K562 (cell line): ENCODE measurements around the gene SLC18B1. TPM values are rescaled to one million over a fixed set of nuclear protein-coding genes. Genes with fewer than 3 reads are reported as not detected.

Experiments used
- ADNP ChIP-seq: fragments of 200-800 bp; sonication (Bioruptor generic); IDR thresholded peaks from 2 replicates; pipeline ENCODE4 v1.6.1; 2016; ENCODE audit warnings: missing genetic modification characterization, missing compliant biosample characterization
- ARID3A ChIP-seq: IDR thresholded peaks from 2 replicates; pipeline ENCODE4 v1.6.1; 2012; ENCODE audit warnings: low read depth, low read length, improper control_type of control experiment, borderline replicate concordance
- CBX5 ChIP-seq: IDR thresholded peaks from 2 replicates; pipeline ENCODE4 v1.6.1; 2014; ENCODE audit warnings: low read depth, borderline replicate concordance
- ELF4 ChIP-seq: fragments of 450-650 bp; formaldehyde crosslinking; IDR thresholded peaks from 2 replicates; pipeline ENCODE4 v1.4.0; 2022; ENCODE audit warnings: missing genetic modification characterization
- HNRNPK ChIP-seq: fragments of 200-400 bp; formaldehyde crosslinking; IDR thresholded peaks from one replicate; pipeline ENCODE4 v1.6.1; 2018; ENCODE audit warnings: mild to moderate bottlenecking, low read depth, low read length; ENCODE audit not compliant: poor library complexity, severe bottlenecking
- KDM2B ChIP-seq: fragments of 250-450 bp; sonication (Bioruptor Pico); IDR thresholded peaks from 2 replicates; pipeline ENCODE4 v1.8.0; 2021; ENCODE audit warnings: mild to moderate bottlenecking, moderate library complexity
- MAFK ChIP-seq: IDR thresholded peaks from 2 replicates; pipeline ENCODE4 v1.6.1; 2011; ENCODE audit warnings: low read length, improper control_type of control experiment
- PRPF4 ChIP-seq: fragments of 200-400 bp; formaldehyde crosslinking; IDR thresholded peaks from one replicate; pipeline ENCODE4 v1.6.1; 2017; ENCODE audit warnings: low read length, low read depth, mild to moderate bottlenecking; ENCODE audit not compliant: insufficient read depth, poor library complexity, severe bottlenecking
- RFX5 ChIP-seq: IDR thresholded peaks from 2 replicates; pipeline ENCODE4 v1.6.1; 2011; ENCODE audit warnings: low read depth, mild to moderate bottlenecking, improper control_type of control experiment, low read length
- TBP ChIP-seq: optimal IDR thresholded peaks from 2 replicates; pipeline ENCODE3; 2011; ENCODE audit warnings: low read depth, low read length, improper control_type of control experiment
- XRCC5 ChIP-seq: fragments of 200-400 bp; formaldehyde crosslinking; IDR thresholded peaks from 2 replicates; pipeline ENCODE4 v1.6.1; 2017; ENCODE audit warnings: low read depth, mild to moderate bottlenecking, low read length
- ZNF592 ChIP-seq: fragments of 450-650 bp; IDR thresholded peaks from 2 replicates; pipeline ENCODE4 v1.6.1; 2017; ENCODE audit warnings: antibody characterized with exemption, mild to moderate bottlenecking
- polyA plus RNA-seq, 8 experiments: library from polyadenylated mRNA; depleted of rRNA in 4 of 8; stranded (reverse) in 5 of 8; unstranded in 3 of 8; fragments of >200 nt; fragmentation: Nextera tagmentation in 2 of 8; fragmentation: Illumina TruSeq in 1 of 8; extraction: Ambion mirVana in 2 of 8; extraction: Trizol in 1 of 8; gene quantifications; 2 replicates each; pipeline versions ENCODE4 v1.2.1 to v1.2.3, GENCODE V29; 2011 to 2014; ENCODE audit warnings: inconsistent platforms in 1 of 8, missing spikeins in 1 of 8
- total RNA-seq, 7 experiments: library from RNA; depleted of rRNA in 6 of 7; stranded (reverse); fragments of >200 nt in 6 of 7; fragmentation: Illumina TruSeq in 2 of 7; extraction: Trizol in 2 of 7; gene quantifications; 2 replicates each; pipeline versions ENCODE4 v1.2.1 to v1.2.3, GENCODE V29; 2011 to 2021; ENCODE audit warnings: low replicate concordance in 1 of 7
- TF ChIP-seq, protein P1 (sequence below): fragments of 450-650 bp; IDR thresholded peaks from 2 replicates; pipeline ENCODE4 v1.7.0; 2016; ENCODE audit warnings: borderline replicate concordance
- TF ChIP-seq, protein P2 (sequence below), 2 experiments: IDR thresholded peaks in 1 of 2; conservative IDR thresholded peaks in 1 of 2; 2 replicates each; pipeline ENCODE4 v1.6.1; 2016; ENCODE audit warnings: low read depth in 2 of 2, mild to moderate bottlenecking in 1 of 2, missing compliant biosample characterization in 1 of 2, missing genetic modification characterization in 1 of 2, moderate library complexity in 1 of 2

The SLC18B1 gene
- total and polyA plus RNA-seq, 9 of the 15 experiments (the other 6 are each of a cell fraction or from before 2014, with no cell fraction given), result 10.4 to 49.1 (median 32.0) TPM

DNA sequence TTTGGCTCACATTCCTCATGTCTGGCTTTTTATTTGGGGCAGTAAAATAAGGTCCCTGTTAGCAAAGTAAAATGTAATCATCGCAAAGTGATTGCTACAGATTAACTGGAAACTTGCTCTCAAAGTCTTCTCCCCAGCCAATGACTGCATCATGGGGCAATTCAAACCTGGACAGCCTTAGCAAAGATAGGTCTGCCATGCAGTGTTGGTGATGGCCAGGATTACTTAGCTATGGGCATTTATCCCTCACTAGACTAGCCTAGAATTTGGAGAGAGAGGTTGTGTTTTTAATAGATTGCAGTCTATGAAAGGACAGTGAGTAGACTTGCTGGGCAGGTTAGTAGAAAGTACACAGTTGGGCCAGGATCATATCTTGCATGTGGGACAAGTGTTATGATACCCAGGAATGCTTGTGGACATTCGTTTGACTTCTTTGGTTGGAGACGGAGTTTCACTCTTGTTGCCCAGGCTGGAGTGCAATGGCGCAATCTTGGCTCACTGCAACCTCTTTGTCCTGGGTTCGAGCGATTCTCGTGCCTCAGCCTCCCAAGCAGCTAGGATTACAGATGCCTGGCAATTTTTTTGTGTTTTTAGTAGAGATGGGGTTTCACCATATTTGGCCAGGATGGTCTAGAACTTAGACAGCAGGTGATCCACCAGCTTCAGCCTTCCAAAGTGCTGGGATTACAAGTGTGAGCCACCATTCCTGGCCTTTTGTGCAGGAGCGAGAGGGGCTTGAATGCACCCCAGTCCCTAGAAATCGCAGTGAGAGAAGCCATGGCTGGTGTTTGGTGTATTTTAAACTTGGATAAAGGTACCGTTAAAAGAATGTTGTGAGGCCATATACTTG lies 19.3 kb upstream of the SLC18B1 start (continued):
- TF ChIP-seq CBX5, result no peak
- TF ChIP-seq, protein P1, sequence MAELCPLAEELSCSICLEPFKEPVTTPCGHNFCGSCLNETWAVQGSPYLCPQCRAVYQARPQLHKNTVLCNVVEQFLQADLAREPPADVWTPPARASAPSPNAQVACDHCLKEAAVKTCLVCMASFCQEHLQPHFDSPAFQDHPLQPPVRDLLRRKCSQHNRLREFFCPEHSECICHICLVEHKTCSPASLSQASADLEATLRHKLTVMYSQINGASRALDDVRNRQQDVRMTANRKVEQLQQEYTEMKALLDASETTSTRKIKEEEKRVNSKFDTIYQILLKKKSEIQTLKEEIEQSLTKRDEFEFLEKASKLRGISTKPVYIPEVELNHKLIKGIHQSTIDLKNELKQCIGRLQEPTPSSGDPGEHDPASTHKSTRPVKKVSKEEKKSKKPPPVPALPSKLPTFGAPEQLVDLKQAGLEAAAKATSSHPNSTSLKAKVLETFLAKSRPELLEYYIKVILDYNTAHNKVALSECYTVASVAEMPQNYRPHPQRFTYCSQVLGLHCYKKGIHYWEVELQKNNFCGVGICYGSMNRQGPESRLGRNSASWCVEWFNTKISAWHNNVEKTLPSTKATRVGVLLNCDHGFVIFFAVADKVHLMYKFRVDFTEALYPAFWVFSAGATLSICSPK, result no peak
- no peak for TF ChIP-seq ELF4 (CRISPR knock-in tag)
- no peak for TF ChIP-seq ADNP (tag)
- TF ChIP-seq PRPF4, result no peak
- TF ChIP-seq, protein P2, sequence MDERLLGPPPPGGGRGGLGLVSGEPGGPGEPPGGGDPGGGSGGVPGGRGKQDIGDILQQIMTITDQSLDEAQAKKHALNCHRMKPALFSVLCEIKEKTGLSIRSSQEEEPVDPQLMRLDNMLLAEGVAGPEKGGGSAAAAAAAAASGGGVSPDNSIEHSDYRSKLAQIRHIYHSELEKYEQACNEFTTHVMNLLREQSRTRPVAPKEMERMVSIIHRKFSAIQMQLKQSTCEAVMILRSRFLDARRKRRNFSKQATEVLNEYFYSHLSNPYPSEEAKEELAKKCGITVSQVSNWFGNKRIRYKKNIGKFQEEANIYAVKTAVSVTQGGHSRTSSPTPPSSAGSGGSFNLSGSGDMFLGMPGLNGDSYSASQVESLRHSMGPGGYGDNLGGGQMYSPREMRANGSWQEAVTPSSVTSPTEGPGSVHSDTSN (CRISPR knock-in tag; IDR thresholded peaks at IDR 0.05; ENCODE audit: low read depth), result no peak
- TF ChIP-seq, protein P2 (tag; conservative IDR thresholded peaks at IDR 0.05; ENCODE audit: low read depth), result no peak
- TF ChIP-seq XRCC5, result no peak
- no peak for TF ChIP-seq ARID3A
- TF ChIP-seq HNRNPK, result no peak
- TF ChIP-seq RFX5, result no peak
- no peak for TF ChIP-seq TBP
- no peak for TF ChIP-seq ZNF592
- no peak for TF ChIP-seq MAFK
- TF ChIP-seq KDM2B (CRISPR knock-in tag), result no peak
